ENCODE data around the gene WDFY2.

DNA sequence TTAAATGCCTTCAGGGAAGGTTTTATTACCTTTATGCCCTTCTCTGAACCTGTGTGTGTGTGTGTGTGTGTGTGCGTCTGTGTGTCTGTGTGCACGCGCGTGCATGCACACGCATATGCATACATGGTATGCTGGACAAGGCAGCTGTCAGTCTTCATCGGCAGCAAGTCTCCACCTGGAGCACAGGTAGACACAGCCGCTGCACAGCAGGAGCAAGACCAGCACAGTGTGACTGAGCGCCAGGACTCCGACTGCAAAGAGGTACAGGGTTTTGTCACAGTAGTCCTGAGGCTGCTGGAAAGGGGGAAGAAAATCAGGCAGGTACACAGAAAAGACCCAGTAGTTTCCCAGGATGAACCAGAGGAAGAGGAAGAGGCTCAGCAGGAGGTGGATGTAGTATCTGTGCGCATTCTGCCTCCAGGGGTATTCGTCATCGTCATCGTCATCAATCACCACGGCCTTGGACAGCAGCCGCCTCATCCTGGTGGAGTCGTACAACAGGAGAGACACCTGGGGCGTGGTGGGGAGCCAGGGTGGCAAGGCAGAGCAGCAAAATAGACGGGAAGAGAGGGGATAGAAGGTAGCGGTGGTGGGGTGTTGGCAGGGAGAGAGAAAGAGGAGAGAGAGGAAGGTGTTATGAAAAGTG lies 232.5 kb downstream of the WDFY2 start:
- TF ChIP-seq, protein P1, sequence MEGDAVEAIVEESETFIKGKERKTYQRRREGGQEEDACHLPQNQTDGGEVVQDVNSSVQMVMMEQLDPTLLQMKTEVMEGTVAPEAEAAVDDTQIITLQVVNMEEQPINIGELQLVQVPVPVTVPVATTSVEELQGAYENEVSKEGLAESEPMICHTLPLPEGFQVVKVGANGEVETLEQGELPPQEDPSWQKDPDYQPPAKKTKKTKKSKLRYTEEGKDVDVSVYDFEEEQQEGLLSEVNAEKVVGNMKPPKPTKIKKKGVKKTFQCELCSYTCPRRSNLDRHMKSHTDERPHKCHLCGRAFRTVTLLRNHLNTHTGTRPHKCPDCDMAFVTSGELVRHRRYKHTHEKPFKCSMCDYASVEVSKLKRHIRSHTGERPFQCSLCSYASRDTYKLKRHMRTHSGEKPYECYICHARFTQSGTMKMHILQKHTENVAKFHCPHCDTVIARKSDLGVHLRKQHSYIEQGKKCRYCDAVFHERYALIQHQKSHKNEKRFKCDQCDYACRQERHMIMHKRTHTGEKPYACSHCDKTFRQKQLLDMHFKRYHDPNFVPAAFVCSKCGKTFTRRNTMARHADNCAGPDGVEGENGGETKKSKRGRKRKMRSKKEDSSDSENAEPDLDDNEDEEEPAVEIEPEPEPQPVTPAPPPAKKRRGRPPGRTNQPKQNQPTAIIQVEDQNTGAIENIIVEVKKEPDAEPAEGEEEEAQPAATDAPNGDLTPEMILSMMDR (IDR thresholded peaks at IDR 0.05), result no peak
- no peak for TF ChIP-seq POLR2AphosphoS5 (IDR thresholded peaks at IDR 0.05)

Measured in stomach (tissue), 4 donors.